ENCODE data around the gene MKS1. TPM values are rescaled to one million over a fixed set of nuclear protein-coding genes. Genes with fewer than 3 reads are reported as not detected.

MKS1 gene
- total and polyA plus RNA-seq, 2 donors (not counting 3 experiments of a cell fraction or from before 2014, with no cell fraction given) = 12.2 to 13.2 TPM

DNA sequence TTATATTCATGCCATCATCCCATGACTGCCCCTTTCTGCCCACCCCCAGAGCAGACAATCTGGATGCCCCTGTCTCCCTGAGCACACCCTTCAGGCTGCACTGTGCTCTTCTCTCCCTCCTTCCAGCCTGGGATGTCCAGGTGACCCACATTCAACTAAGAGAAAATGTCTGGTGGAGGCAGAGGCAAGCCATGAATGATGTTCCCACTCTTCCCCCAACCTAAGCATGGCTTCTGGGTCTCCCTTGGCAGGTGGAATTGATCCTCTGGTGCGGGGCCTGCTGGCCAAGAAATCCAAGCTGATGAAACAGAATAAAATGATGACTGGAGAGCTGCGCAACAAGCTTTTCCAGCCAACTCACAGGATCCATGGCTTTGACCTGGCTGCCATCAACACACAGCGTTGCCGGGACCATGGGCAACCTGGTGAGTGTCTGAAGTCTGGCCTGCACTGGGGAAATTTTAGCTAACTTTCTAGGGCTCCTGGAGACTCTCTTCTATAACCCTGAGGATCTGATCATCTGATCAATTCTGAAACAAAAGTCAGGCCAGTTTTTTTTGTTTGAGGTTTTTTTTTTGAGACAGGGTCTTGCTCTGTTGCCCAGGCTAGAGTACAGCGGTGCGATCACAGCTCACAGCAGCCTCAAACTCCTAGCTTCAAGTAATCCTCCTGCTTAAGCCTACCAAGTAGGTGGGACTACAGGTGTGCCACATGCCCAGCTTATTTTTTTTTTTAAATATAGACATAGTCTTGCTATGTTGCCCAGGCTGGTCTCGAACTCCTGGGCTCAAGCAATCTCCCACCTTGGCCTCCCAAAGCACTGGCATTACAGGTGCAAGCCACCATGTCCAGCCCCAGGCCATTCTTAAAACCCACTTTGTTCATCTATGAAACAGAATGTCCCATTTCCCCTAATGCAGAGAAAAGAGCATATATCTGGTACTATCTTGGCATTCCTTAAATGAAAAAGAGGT is 47.1 kb upstream of the MKS1 start:
- CTCF ChIA-PET = interaction anchor here (0.6 to 3.0 kb wide), 3 partner anchors 16 to 151 kb away, joined by 3 to 9 read pairs (median 4); partner anchors contain the start of gene RNF43
- POLR2A ChIA-PET = no interaction called here
- H3K79me2 ChIP-seq (ENCODE audit: control insufficient read depth, insufficient read depth, low read length) = no peaks in the 10 kb centered on the region
- no TSS peak for BruUV-seq (replicated peaks)
- H2AFZ ChIP-seq (ENCODE audit: low read depth, low read length) = no peak overlapping the region
- no peaks in the 10 kb centered on the region for H3K4me1 ChIP-seq (ENCODE audit: control insufficient read depth, extremely low read depth, insufficient read depth, low read length)
- no peak for FAIRE-seq
- H3K36me3 ChIP-seq (ENCODE audit: control insufficient read depth in 2 of 2, extremely low read depth in 1 of 2, insufficient read depth in 2 of 2, low read length in 2 of 2) = no peaks in the 10 kb centered on the region
- no peak overlapping the region for H3K4me3 ChIP-seq (replicated peaks in 1 of 3; ENCODE audit: insufficient read depth in 1 of 3, low read depth in 1 of 3, low read length in 3 of 3)
- DNase-seq (ENCODE audit: low read depth, low spot score) = no peak
- dilution Hi-C loops (cut with MboI; ENCODE audit: extremely low pct_ligation_motif_present, low sequenced_read_pairs) = no loop called here
- no peak overlapping the region for H3K4me2 ChIP-seq (ENCODE audit: insufficient read depth, low read length)
- intact Hi-C loops (cut with micrococcal nuclease) = no loop called here
- TF ChIP-seq POLR2AphosphoS5 (IDR thresholded peaks at IDR 0.05; ENCODE audit: insufficient read depth, low read depth, low read length) (no peak), POLR2A (IDR thresholded peaks at IDR 0.05; ENCODE audit: low read depth, low read length) (no peak), GATA2 (IDR thresholded peaks at IDR 0.05; ENCODE audit: insufficient read depth, insufficient read length, low read depth, low read length) (no peak), MYC (IDR thresholded peaks at IDR 0.05; ENCODE audit: low read depth, low read length) (no peak), JUN (IDR thresholded peaks at IDR 0.05; ENCODE audit: borderline replicate concordance, insufficient read depth, insufficient read length, low read depth) (no peak), FOS (IDR thresholded peaks at IDR 0.05; ENCODE audit: borderline replicate concordance, insufficient read depth, low read length) (no peak), EZH2 (IDR thresholded peaks at IDR 0.05; ENCODE audit: borderline replicate concordance, low read depth, low read length, severe bottlenecking) (no peak)
- TF ChIP-seq, protein P1, sequence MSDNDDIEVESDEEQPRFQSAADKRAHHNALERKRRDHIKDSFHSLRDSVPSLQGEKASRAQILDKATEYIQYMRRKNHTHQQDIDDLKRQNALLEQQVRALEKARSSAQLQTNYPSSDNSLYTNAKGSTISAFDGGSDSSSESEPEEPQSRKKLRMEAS (IDR thresholded peaks at IDR 0.05; ENCODE audit: insufficient read depth, insufficient read length) = no peak
- TF ChIP-seq, protein P2, sequence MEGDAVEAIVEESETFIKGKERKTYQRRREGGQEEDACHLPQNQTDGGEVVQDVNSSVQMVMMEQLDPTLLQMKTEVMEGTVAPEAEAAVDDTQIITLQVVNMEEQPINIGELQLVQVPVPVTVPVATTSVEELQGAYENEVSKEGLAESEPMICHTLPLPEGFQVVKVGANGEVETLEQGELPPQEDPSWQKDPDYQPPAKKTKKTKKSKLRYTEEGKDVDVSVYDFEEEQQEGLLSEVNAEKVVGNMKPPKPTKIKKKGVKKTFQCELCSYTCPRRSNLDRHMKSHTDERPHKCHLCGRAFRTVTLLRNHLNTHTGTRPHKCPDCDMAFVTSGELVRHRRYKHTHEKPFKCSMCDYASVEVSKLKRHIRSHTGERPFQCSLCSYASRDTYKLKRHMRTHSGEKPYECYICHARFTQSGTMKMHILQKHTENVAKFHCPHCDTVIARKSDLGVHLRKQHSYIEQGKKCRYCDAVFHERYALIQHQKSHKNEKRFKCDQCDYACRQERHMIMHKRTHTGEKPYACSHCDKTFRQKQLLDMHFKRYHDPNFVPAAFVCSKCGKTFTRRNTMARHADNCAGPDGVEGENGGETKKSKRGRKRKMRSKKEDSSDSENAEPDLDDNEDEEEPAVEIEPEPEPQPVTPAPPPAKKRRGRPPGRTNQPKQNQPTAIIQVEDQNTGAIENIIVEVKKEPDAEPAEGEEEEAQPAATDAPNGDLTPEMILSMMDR (IDR thresholded peaks at IDR 0.05; ENCODE audit: extremely low read depth in 1 of 2, insufficient read depth in 1 of 2, low read depth in 1 of 2, low read length in 2 of 2) = no peak
- H3K9ac ChIP-seq (replicated peaks; ENCODE audit: extremely low read depth, insufficient read depth, low read length) = no peak overlapping the region
- peaks cover 2 to 7% of the 10 kb centered on the region in 2 experiments for H3K27me3 ChIP-seq (ENCODE audit: control insufficient read depth in 2 of 2, insufficient read depth in 2 of 2, low read length in 2 of 2)
- no peaks in the 10 kb centered on the region for H4K20me1 ChIP-seq (replicated peaks; ENCODE audit: control insufficient read depth, extremely low read depth, insufficient read depth, low read length)
- H3K9me3 ChIP-seq (replicated peaks; ENCODE audit: control insufficient read depth, insufficient read depth, low read length) = no peaks in the 10 kb centered on the region
- H3K27ac ChIP-seq (ENCODE audit: insufficient read depth, low read depth, low read length) = no peak overlapping the region
- no peaks in the 10 kb centered on the region for H3K9me1 ChIP-seq (replicated peaks; ENCODE audit: control insufficient read depth, extremely low read depth, insufficient read depth, low read length)
